Measurements from ENCODE around the gene STARD7. TPM values are rescaled to one million over a fixed set of nuclear protein-coding genes. Genes with fewer than 3 reads are reported as not detected.

Gene STARD7
- total RNA-seq, 2 donors from 2014 or later = 102 to 179 TPM

DNA sequence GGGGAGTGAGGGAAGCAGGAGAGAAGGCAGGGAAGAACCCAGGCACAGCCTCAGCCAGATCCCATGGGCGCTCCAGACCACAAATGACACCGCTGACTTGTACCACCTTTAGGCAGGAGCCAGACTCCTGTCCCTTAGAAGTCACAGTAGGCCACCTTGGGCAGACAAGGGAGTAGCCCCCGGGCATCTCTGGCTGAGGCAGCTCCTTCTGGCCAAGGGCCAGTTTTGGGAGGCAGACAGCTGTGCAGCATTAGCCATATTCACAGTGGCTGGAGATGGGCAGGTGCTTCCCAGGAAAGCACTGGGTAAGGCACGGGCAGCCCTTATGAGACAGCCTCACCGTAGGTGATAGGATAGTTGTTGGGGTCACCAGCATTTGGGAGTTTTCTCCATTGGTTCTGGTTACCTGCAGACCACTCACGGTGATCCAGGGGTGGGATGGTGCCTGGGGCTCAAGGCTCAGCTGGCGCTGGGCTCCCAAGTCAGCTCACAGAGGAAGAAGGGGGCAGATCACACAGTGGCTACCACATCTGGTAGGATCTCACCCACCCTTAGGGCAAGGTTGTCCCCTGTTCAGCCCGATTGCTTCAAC, 72.4 kb downstream of the STARD7 start:
- TF ChIP-seq, protein P1, sequence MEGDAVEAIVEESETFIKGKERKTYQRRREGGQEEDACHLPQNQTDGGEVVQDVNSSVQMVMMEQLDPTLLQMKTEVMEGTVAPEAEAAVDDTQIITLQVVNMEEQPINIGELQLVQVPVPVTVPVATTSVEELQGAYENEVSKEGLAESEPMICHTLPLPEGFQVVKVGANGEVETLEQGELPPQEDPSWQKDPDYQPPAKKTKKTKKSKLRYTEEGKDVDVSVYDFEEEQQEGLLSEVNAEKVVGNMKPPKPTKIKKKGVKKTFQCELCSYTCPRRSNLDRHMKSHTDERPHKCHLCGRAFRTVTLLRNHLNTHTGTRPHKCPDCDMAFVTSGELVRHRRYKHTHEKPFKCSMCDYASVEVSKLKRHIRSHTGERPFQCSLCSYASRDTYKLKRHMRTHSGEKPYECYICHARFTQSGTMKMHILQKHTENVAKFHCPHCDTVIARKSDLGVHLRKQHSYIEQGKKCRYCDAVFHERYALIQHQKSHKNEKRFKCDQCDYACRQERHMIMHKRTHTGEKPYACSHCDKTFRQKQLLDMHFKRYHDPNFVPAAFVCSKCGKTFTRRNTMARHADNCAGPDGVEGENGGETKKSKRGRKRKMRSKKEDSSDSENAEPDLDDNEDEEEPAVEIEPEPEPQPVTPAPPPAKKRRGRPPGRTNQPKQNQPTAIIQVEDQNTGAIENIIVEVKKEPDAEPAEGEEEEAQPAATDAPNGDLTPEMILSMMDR (IDR thresholded peaks at IDR 0.05) = no peak
- H3K9me3 ChIP-seq = no peaks in the 10 kb centered on the region
- no peaks in the 10 kb centered on the region for H3K36me3 ChIP-seq
- intact Hi-C loops (cut with DNase I) = no loop called here
- H3K4me3 ChIP-seq = no peak overlapping the region
- no peaks in the 10 kb centered on the region for H3K4me1 ChIP-seq
- DNase-seq = no peak
- H3K27me3 ChIP-seq = no peaks in the 10 kb centered on the region
- H3K27ac ChIP-seq = no peak overlapping the region
- no peak overlapping the region for H3K9ac ChIP-seq (ENCODE audit: low read depth in 2 of 2, low read length in 2 of 2)

DNA sequence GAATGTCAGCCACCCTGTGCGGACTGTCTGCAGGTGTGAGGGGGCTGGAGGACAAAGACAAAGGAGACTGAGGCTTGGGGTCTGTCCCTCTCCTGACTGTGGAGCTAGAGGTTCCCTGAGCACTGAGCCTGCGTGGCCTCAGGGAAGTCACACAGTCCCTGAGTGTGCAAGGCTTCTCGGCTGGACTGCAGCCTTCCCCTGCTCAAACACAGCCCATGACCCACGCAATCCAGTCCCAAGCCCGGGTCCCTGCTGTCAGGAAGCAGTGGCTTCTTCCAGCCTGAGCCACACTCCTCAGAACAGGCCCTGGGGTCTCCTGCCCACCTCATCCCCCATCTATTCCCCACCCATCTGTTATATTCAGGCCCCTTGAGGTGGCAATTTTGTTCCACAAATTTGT, 73.0 kb downstream of the STARD7 start:
- no peak for DNase-seq
- no peaks in the 10 kb centered on the region for H3K36me3 ChIP-seq
- H3K4me3 ChIP-seq = no peak overlapping the region
- intact Hi-C loops (cut with DNase I) = no loop called here
- no peak overlapping the region for H3K9ac ChIP-seq (ENCODE audit: low read depth in 2 of 2, low read length in 2 of 2)
- H3K27me3 ChIP-seq = no peaks in the 10 kb centered on the region
- no peak overlapping the region for H3K27ac ChIP-seq
- H3K9me3 ChIP-seq = no peaks in the 10 kb centered on the region
- TF ChIP-seq, protein P1 (IDR thresholded peaks at IDR 0.05) = no peak
- no peaks in the 10 kb centered on the region for H3K4me1 ChIP-seq

DNA sequence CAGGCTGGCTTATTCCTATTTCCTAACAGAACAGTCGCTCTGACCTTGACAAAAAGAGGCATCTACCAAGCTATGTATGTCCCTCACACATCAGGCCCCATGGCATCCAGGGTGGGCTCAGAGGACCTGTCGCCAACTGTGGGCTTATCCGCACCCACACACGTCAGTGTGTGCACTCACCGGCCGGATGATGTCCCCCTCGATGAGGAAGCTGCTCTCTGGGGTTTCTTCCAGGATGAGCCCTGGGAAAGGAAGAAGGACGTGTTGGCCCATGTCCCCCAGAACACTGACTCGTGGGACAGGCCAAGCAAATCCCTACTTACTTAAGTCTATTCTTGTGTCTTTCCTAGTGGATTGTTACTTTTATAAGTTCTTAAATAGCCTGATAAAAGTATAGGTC, 73.5 kb downstream of the STARD7 start:
- no peak overlapping the region for H3K4me3 ChIP-seq
- H3K9ac ChIP-seq (ENCODE audit: low read depth in 2 of 2, low read length in 2 of 2) = no peak overlapping the region
- H3K27ac ChIP-seq = no peak overlapping the region
- H3K36me3 ChIP-seq = no peaks in the 10 kb centered on the region
- intact Hi-C loops (cut with DNase I) = no loop called here
- H3K27me3 ChIP-seq = no peaks in the 10 kb centered on the region
- no peak for DNase-seq
- TF ChIP-seq, protein P1 (IDR thresholded peaks at IDR 0.05) = no peak
- H3K4me1 ChIP-seq = no peaks in the 10 kb centered on the region
- no peaks in the 10 kb centered on the region for H3K9me3 ChIP-seq

Other genes with a start within 250 kb of the STARD7 start
- 10 to 100 TPM; 18.9 to 24.9 TPM for gene ANKRD36C, start 217.0 kb downstream of the STARD7 start, total RNA-seq
- 1 to 10 TPM; 2.4 to 6.6 TPM for gene GPAT2, start 173.9 kb downstream of the STARD7 start, total RNA-seq
- under 1 TPM; 0.54 to 0.90 TPM for gene ADRA2B, start 92.3 kb downstream of the STARD7 start, total RNA-seq
- under 1 TPM in 1 of 2 donors, not detected in 1; 0.82 TPM for gene ASTL, start 70.3 kb downstream of the STARD7 start, total RNA-seq
- gene DUSP2, start 63.4 kb downstream of the STARD7 start, total RNA-seq = 1 to 10 TPM; 1.6 to 5.1 TPM
- gene TMEM127, start 57.2 kb upstream of the STARD7 start, total RNA-seq = 10 to 100 TPM; 61.9 to 81.1 TPM
- gene CIAO1, start 57.4 kb upstream of the STARD7 start, total RNA-seq = 10 to 100 TPM; 56.0 to 75.5 TPM
- gene SNRNP200, start 96.7 kb upstream of the STARD7 start, total RNA-seq = 100 to 1,000 TPM in 1 of 2 donors, 10 to 100 TPM in 1; 90.4 to 127 TPM
- gene ITPRIPL1, start 116.5 kb upstream of the STARD7 start, total RNA-seq = under 1 TPM; 0.44 to 0.80 TPM
- 10 to 100 TPM in 1 of 2 donors, 1 to 10 TPM in 1; 9.1 to 40.2 TPM for gene NCAPH, start 126.9 kb upstream of the STARD7 start, total RNA-seq

All from colonic mucosa (tissue), 4 donors.